Subcutaneous adipose tissue (tissue), 4 donors: ENCODE data around the gene FAM83B. TPM values are rescaled to one million over a fixed set of nuclear protein-coding genes. Genes with fewer than 3 reads are reported as not detected.

Experiments used
- CTCF ChIP-seq: fragments of 450-650 bp; IDR thresholded peaks from one replicate; pipeline ENCODE4 v1.5.1; 2016; ENCODE audit warnings: low read depth, mild to moderate bottlenecking, control low read depth, antibody characterized with exemption, moderate library complexity
- total RNA-seq, 4 donors: library from RNA; depleted of rRNA; stranded (reverse); fragments of >200 nt; gene quantifications; one replicate each; pipeline ENCODE4 v1.1.0, GENCODE V29; 2016

Gene FAM83B
- total RNA-seq, 4 donors from 2014 or later, result not detected

- no peak for TF ChIP-seq CTCF
Measured at GRCh38 chr6:54892831-54893230, 46.3 kb downstream of the FAM83B start.

- no peak for TF ChIP-seq CTCF
Measured at GRCh38 chr6:54893818-54894217, 47.2 kb downstream of the FAM83B start.

- no peak for TF ChIP-seq CTCF
Measured at GRCh38 chr6:54896302-54896701, 49.7 kb downstream of the FAM83B start.

GRCh38 chr6:54897462-54898189 is 51.1 kb downstream of the FAM83B start:
- no peak for TF ChIP-seq CTCF

- TF ChIP-seq CTCF, result no peak
Measured at GRCh38 chr6:54898767-54899166, 52.2 kb downstream of the FAM83B start.

- TF ChIP-seq CTCF, result no peak
Measured at GRCh38 chr6:54899442-54899841, 52.9 kb downstream of the FAM83B start.

GRCh38 chr6:54899986-54900385 is 53.4 kb downstream of the FAM83B start:
- TF ChIP-seq CTCF, result no peak
